K562 (cell line): ENCODE measurements around the gene LMNB1. TPM values are rescaled to one million over a fixed set of nuclear protein-coding genes. Genes with fewer than 3 reads are reported as not detected.
A peak's percentile ranks its signal among the peaks of the same experiment; 100 is the strongest.

Experiments
- BRD9 ChIP-seq: fragments of 450-650 bp; IDR thresholded peaks from 2 replicates; pipeline ENCODE4 v1.6.1; 2018; ENCODE audit warnings: low read depth; ENCODE audit not compliant: partially characterized antibody
- ETV6 ChIP-seq, 3 experiments: fragments of 150-350 bp in 1 of 3; sonication (generic) in 1 of 3; formaldehyde crosslinking in 1 of 3; IDR thresholded peaks; 2 replicates each; pipeline versions ENCODE4 v1.6.1 to v1.8.0; 2014 to 2022; ENCODE audit warnings: borderline replicate concordance in 2 of 3, low read depth in 2 of 3, antibody characterized with exemption in 1 of 3, low read length in 1 of 3, mild to moderate bottlenecking in 1 of 3, missing genetic modification reagents in 1 of 3
- RAD21 ChIP-seq, 2 experiments: fragments of 250-450 bp in 1 of 2; fragments of 450-650 bp in 1 of 2; sonication (Bioruptor Pico) in 1 of 2; formaldehyde crosslinking in 1 of 2; IDR thresholded peaks in 1 of 2; conservative IDR thresholded peaks in 1 of 2; 2 replicates each; pipeline versions ENCODE4 v1.4.0 to v1.8.0; 2020 to 2022; ENCODE audit warnings: mild to moderate bottlenecking in 2 of 2, moderate library complexity in 1 of 2
- ZNF146 ChIP-seq: IDR thresholded peaks from one replicate; pipeline ENCODE4 v1.6.1; 2018; ENCODE audit warnings: missing compliant biosample characterization; ENCODE audit not compliant: unreplicated experiment
- ZNF584 ChIP-seq: fragments of 200-800 bp; sonication (Bioruptor generic); IDR thresholded peaks from 2 replicates; pipeline ENCODE4 v1.6.1; 2016; ENCODE audit warnings: low read depth, mild to moderate bottlenecking, missing genetic modification characterization, missing compliant biosample characterization
- ZNF696 ChIP-seq: fragments of 250-450 bp; sonication (Bioruptor Pico); conservative IDR thresholded peaks from 2 replicates; pipeline ENCODE4 v1.4.0; 2020; ENCODE audit warnings: mild to moderate bottlenecking, moderate library complexity
- ZNF740 ChIP-seq, 3 experiments: fragments of 200-800 bp in 1 of 3; sonication (Bioruptor generic) in 1 of 3; sonication (generic) in 1 of 3; formaldehyde crosslinking in 1 of 3; IDR thresholded peaks; 2 replicates each; pipeline versions ENCODE4 v1.6.1 to v1.8.0; 2016 to 2022; ENCODE audit warnings: mild to moderate bottlenecking in 2 of 3, missing compliant biosample characterization in 2 of 3, missing genetic modification characterization in 2 of 3, missing genetic modification reagents in 1 of 3
- polyA plus RNA-seq, 8 experiments: library from polyadenylated mRNA; depleted of rRNA in 4 of 8; stranded (reverse) in 5 of 8; unstranded in 3 of 8; fragments of >200 nt; fragmentation: Nextera tagmentation in 2 of 8; fragmentation: Illumina TruSeq in 1 of 8; extraction: Ambion mirVana in 2 of 8; extraction: Trizol in 1 of 8; gene quantifications; 2 replicates each; pipeline versions ENCODE4 v1.2.1 to v1.2.3, GENCODE V29; 2011 to 2014; ENCODE audit warnings: inconsistent platforms in 1 of 8, missing spikeins in 1 of 8
- total RNA-seq, 7 experiments: library from RNA; depleted of rRNA in 6 of 7; stranded (reverse); fragments of >200 nt in 6 of 7; fragmentation: Illumina TruSeq in 2 of 7; extraction: Trizol in 2 of 7; gene quantifications; 2 replicates each; pipeline versions ENCODE4 v1.2.1 to v1.2.3, GENCODE V29; 2011 to 2021; ENCODE audit warnings: low replicate concordance in 1 of 7

The LMNB1 gene
- total and polyA plus RNA-seq, 9 of the 15 experiments (the other 6 are each of a cell fraction or from before 2014, with no cell fraction given) = 2.8 to 190 (median 131) TPM

GRCh38 chr5:126780165-126780827, 3.4 kb downstream of the LMNB1 start (continued):
- TF ChIP-seq ZNF696 (no peak), RAD21 (CRISPR knock-in tag; conservative IDR thresholded peaks at IDR 0.05 in 1 of 2, IDR thresholded peaks at IDR 0.05 in 1 of 2) (peak; percentile 90 to 93), ZNF740 (CRISPR knock-in tag; IDR thresholded peaks at IDR 0.05) (no peak), ZNF740 (tag; IDR thresholded peaks at IDR 0.05) (0 out of 4 replicates have a peak, but pooled peaks of 1 of the 2 experiments have one; percentile 18), BRD9 (peak; percentile 54), ETV6 (IDR thresholded peaks at IDR 0.05; ENCODE audit: borderline replicate concordance in 1 of 2, low read depth in 2 of 2, low read length in 1 of 2) (no peak), ETV6 (CRISPR knock-in tag; IDR thresholded peaks at IDR 0.05; ENCODE audit: borderline replicate concordance) (no peak), ZNF584 (no peak), ZNF146 (CRISPR knock-in tag) (no peak)
